ENCODE data around the gene C4BPB. TPM values are rescaled to one million over a fixed set of nuclear protein-coding genes. Genes with fewer than 3 reads are reported as not detected.

C4BPB gene
- total and polyA plus RNA-seq, 2 donors (not counting 3 experiments of a cell fraction or from before 2014, with no cell fraction given): not detected

DNA sequence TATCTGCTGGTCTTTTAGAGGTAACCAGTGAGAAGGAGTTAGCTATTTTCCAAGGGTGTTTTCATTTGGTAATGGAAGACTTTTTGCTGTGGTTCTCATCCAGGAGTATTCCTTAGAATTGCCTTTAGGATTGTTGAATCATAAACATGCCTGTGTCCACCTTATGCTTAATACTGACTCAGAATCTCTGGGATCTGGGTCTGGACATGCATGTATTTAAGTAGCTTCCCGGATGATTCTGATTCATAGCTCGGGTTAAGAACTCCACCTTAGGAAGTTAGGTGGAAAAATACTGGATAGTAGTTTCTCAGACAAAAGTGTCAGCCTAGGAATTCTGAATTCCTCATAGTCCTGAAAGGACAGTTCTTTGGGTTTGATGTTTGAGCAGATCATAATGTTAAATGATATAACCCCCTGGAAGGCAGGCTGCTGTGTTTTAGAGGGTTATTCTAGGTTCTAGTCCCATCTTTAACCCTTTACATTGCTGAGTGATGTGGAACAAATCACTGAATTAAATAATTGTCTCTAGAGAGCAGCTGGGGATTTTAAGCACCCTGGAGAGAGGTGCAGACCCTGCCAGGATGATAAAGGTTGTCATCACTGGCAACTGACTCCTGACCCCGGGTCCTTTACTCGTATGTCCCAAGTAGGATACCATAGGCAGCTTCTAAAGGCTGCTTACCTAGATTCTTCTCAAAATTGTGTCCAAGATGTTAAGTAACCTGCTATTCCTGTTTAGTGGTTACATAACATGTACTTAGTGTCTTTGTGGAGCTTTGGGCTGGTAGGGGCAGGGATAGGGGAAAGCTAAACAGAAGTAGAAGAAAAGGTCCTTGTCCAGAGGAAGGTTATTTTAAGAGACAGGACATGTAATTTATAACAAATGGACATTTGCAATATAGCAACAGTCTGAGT is 14.5 kb upstream of the C4BPB start:
- no peaks in the 10 kb centered on the region for H4K20me1 ChIP-seq (replicated peaks; ENCODE audit: control insufficient read depth, extremely low read depth, insufficient read depth, low read length)
- H2AFZ ChIP-seq (ENCODE audit: low read depth, low read length): no peak overlapping the region
- H3K27me3 ChIP-seq (ENCODE audit: control insufficient read depth in 2 of 2, insufficient read depth in 2 of 2, low read length in 2 of 2): peaks cover 2 to 3% of the 10 kb centered on the region in 2 experiments
- no peak overlapping the region for H3K4me3 ChIP-seq (replicated peaks in 1 of 3; ENCODE audit: insufficient read depth in 1 of 3, low read depth in 1 of 3, low read length in 3 of 3)
- no peaks in the 10 kb centered on the region for H3K36me3 ChIP-seq (ENCODE audit: control insufficient read depth in 2 of 2, extremely low read depth in 1 of 2, insufficient read depth in 2 of 2, low read length in 2 of 2)
- TF ChIP-seq FOS (IDR thresholded peaks at IDR 0.05; ENCODE audit: borderline replicate concordance, insufficient read depth, low read length): no peak
- TF ChIP-seq JUN (IDR thresholded peaks at IDR 0.05; ENCODE audit: borderline replicate concordance, insufficient read depth, insufficient read length, low read depth): no peak
- TF ChIP-seq CTCF (IDR thresholded peaks at IDR 0.05; ENCODE audit: extremely low read depth in 1 of 2, insufficient read depth in 1 of 2, low read depth in 1 of 2, low read length in 2 of 2): no peak
- no peak for TF ChIP-seq POLR2AphosphoS5 (IDR thresholded peaks at IDR 0.05; ENCODE audit: insufficient read depth, low read depth, low read length)
- TF ChIP-seq MAX (IDR thresholded peaks at IDR 0.05; ENCODE audit: insufficient read depth, insufficient read length): no peak
- TF ChIP-seq GATA2 (IDR thresholded peaks at IDR 0.05; ENCODE audit: insufficient read depth, insufficient read length, low read depth, low read length): no peak
- TF ChIP-seq MYC (IDR thresholded peaks at IDR 0.05; ENCODE audit: low read depth, low read length): no peak
- no peak for TF ChIP-seq EZH2 (IDR thresholded peaks at IDR 0.05; ENCODE audit: borderline replicate concordance, low read depth, low read length, severe bottlenecking)
- TF ChIP-seq POLR2A (IDR thresholded peaks at IDR 0.05; ENCODE audit: low read depth, low read length): no peak
- no peaks in the 10 kb centered on the region for H3K9me1 ChIP-seq (replicated peaks; ENCODE audit: control insufficient read depth, extremely low read depth, insufficient read depth, low read length)
- no peak for DNase-seq (ENCODE audit: low read depth, low spot score)
- H3K79me2 ChIP-seq (ENCODE audit: control insufficient read depth, insufficient read depth, low read length): no peaks in the 10 kb centered on the region
- H3K9me3 ChIP-seq (replicated peaks; ENCODE audit: control insufficient read depth, insufficient read depth, low read length): no peaks in the 10 kb centered on the region
- POLR2A ChIA-PET: no interaction called here
- H3K4me1 ChIP-seq (ENCODE audit: control insufficient read depth, extremely low read depth, insufficient read depth, low read length): no peaks in the 10 kb centered on the region
- no peak overlapping the region for H3K27ac ChIP-seq (ENCODE audit: insufficient read depth, low read depth, low read length)
- CTCF ChIA-PET: interaction anchor here (1.3 to 1.6 kb wide), 3 partner anchors 9 to 328 kb away, joined by 3 read pairs; no protein-coding TSS in a partner anchor
- FAIRE-seq: no peak
- no peak overlapping the region for H3K4me2 ChIP-seq (ENCODE audit: insufficient read depth, low read length)
- intact Hi-C loops (cut with micrococcal nuclease) (no loop called here), dilution Hi-C loops (cut with MboI; ENCODE audit: extremely low pct_ligation_motif_present, low sequenced_read_pairs) (no loop called here)
- BruUV-seq (replicated peaks): no TSS peak
- no peak overlapping the region for H3K9ac ChIP-seq (replicated peaks; ENCODE audit: extremely low read depth, insufficient read depth, low read length)
